K562 (cell line): ENCODE data around the gene FARP1. TPM values are rescaled to one million over a fixed set of nuclear protein-coding genes. Genes with fewer than 3 reads are reported as not detected.

Experiments
- polyA plus RNA-seq, 8 experiments: library from polyadenylated mRNA; depleted of rRNA in 4 of 8; stranded (reverse) in 5 of 8; unstranded in 3 of 8; fragments of >200 nt; fragmentation: Nextera tagmentation in 2 of 8; fragmentation: Illumina TruSeq in 1 of 8; extraction: Ambion mirVana in 2 of 8; extraction: Trizol in 1 of 8; gene quantifications; 2 replicates each; pipeline versions ENCODE4 v1.2.1 to v1.2.3, GENCODE V29; 2011 to 2014; ENCODE audit warnings: inconsistent platforms in 1 of 8, missing spikeins in 1 of 8
- total RNA-seq, 7 experiments: library from RNA; depleted of rRNA in 6 of 7; stranded (reverse); fragments of >200 nt in 6 of 7; fragmentation: Illumina TruSeq in 2 of 7; extraction: Trizol in 2 of 7; gene quantifications; 2 replicates each; pipeline versions ENCODE4 v1.2.1 to v1.2.3, GENCODE V29; 2011 to 2021; ENCODE audit warnings: low replicate concordance in 1 of 7
- TF ChIP-seq, protein P1 (sequence below): fragments of 450-650 bp; IDR thresholded peaks from 2 replicates; pipeline ENCODE4 v1.6.1; 2016; ENCODE audit warnings: mild to moderate bottlenecking, moderate library complexity

FARP1 gene
- total and polyA plus RNA-seq, 9 of the 15 experiments (the other 6 are each of a cell fraction or from before 2014, with no cell fraction given) = 0.03 to 0.29 (median 0.05) TPM; not detected in 3

DNA sequence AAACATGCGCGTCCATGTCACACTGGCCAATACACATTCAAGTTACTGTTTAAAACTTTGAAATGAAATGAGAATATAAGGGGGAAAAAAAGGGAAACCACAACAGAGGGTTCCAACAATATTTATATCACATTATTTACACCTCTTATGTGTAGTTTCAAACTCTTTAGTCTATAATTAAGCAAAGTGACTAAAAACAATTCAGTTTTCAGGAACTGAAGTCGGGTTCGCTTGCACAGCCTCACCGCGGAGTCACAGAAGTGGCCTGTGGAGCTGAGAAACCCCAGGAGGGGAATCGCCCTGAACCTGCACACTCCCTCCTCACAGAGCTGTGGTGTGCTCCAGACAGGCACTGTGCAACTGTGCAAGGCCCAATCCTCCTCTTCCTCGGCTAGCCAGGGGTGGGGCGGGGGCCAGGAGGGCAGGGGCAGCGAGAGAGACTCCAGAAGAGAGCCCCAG, 358.1 kb downstream of the FARP1 start (continued):
- TF ChIP-seq, protein P1, sequence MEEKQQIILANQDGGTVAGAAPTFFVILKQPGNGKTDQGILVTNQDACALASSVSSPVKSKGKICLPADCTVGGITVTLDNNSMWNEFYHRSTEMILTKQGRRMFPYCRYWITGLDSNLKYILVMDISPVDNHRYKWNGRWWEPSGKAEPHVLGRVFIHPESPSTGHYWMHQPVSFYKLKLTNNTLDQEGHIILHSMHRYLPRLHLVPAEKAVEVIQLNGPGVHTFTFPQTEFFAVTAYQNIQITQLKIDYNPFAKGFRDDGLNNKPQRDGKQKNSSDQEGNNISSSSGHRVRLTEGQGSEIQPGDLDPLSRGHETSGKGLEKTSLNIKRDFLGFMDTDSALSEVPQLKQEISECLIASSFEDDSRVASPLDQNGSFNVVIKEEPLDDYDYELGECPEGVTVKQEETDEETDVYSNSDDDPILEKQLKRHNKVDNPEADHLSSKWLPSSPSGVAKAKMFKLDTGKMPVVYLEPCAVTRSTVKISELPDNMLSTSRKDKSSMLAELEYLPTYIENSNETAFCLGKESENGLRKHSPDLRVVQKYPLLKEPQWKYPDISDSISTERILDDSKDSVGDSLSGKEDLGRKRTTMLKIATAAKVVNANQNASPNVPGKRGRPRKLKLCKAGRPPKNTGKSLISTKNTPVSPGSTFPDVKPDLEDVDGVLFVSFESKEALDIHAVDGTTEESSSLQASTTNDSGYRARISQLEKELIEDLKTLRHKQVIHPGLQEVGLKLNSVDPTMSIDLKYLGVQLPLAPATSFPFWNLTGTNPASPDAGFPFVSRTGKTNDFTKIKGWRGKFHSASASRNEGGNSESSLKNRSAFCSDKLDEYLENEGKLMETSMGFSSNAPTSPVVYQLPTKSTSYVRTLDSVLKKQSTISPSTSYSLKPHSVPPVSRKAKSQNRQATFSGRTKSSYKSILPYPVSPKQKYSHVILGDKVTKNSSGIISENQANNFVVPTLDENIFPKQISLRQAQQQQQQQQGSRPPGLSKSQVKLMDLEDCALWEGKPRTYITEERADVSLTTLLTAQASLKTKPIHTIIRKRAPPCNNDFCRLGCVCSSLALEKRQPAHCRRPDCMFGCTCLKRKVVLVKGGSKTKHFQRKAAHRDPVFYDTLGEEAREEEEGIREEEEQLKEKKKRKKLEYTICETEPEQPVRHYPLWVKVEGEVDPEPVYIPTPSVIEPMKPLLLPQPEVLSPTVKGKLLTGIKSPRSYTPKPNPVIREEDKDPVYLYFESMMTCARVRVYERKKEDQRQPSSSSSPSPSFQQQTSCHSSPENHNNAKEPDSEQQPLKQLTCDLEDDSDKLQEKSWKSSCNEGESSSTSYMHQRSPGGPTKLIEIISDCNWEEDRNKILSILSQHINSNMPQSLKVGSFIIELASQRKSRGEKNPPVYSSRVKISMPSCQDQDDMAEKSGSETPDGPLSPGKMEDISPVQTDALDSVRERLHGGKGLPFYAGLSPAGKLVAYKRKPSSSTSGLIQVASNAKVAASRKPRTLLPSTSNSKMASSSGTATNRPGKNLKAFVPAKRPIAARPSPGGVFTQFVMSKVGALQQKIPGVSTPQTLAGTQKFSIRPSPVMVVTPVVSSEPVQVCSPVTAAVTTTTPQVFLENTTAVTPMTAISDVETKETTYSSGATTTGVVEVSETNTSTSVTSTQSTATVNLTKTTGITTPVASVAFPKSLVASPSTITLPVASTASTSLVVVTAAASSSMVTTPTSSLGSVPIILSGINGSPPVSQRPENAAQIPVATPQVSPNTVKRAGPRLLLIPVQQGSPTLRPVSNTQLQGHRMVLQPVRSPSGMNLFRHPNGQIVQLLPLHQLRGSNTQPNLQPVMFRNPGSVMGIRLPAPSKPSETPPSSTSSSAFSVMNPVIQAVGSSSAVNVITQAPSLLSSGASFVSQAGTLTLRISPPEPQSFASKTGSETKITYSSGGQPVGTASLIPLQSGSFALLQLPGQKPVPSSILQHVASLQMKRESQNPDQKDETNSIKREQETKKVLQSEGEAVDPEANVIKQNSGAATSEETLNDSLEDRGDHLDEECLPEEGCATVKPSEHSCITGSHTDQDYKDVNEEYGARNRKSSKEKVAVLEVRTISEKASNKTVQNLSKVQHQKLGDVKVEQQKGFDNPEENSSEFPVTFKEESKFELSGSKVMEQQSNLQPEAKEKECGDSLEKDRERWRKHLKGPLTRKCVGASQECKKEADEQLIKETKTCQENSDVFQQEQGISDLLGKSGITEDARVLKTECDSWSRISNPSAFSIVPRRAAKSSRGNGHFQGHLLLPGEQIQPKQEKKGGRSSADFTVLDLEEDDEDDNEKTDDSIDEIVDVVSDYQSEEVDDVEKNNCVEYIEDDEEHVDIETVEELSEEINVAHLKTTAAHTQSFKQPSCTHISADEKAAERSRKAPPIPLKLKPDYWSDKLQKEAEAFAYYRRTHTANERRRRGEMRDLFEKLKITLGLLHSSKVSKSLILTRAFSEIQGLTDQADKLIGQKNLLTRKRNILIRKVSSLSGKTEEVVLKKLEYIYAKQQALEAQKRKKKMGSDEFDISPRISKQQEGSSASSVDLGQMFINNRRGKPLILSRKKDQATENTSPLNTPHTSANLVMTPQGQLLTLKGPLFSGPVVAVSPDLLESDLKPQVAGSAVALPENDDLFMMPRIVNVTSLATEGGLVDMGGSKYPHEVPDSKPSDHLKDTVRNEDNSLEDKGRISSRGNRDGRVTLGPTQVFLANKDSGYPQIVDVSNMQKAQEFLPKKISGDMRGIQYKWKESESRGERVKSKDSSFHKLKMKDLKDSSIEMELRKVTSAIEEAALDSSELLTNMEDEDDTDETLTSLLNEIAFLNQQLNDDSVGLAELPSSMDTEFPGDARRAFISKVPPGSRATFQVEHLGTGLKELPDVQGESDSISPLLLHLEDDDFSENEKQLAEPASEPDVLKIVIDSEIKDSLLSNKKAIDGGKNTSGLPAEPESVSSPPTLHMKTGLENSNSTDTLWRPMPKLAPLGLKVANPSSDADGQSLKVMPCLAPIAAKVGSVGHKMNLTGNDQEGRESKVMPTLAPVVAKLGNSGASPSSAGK = no peak
